GM23248 (cell line): ENCODE results near the gene FRAT2.

Experiments
- EZH2 ChIP-seq: fragments of 200-600 bp; sonication (generic); IDR thresholded peaks from 2 replicates; pipeline ENCODE4 v1.6.1; 2018; ENCODE audit warnings: antibody characterized with exemption, mild to moderate bottlenecking; ENCODE audit not compliant: insufficient read depth, poor library complexity, severe bottlenecking
- EZH2phosphoT487 ChIP-seq: fragments of 200-600 bp; sonication (generic); IDR thresholded peaks from 2 replicates; pipeline ENCODE4 v1.6.1; 2018; ENCODE audit warnings: antibody characterized with exemption, moderate library complexity, mild to moderate bottlenecking, low read depth; ENCODE audit not compliant: insufficient read depth

DNA sequence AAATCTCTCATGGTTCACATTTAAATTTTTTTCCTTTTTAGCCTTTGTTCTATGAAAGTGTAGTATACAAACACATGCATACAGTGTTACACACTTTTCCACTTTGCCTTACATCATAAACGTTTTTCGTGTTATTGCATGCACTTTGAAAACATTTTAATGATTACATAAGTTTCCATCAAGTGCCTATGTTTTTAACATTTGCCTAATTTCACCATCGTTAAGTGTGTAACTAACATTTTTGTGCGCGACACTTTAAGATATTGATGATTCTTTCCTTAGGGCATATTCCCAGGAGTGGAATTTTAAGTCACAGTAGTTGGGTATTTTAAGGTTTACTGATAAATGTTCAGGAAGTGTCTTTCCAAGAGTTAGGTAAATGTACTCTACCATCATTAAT lies 1.5 kb upstream of the FRAT2 start:
- TF ChIP-seq EZH2phosphoT487 (no peak), EZH2 (no peak)
